ENCODE data around the gene ABHD14A.
"Not testable (repeated sequence)": the region's sequence is repeated elsewhere in the genome, so short reads cannot be mapped to it uniquely, and the experiment has no call there.

The ABHD14A gene

GRCh38 chr3:51974963-51975851 is at the start of gene ABHD14A:
TSS of gene ABHD14A (plus strand) at chr3:51975064. CDS start at chr3:51975136, 72 bp downstream.
- TF ChIP-seq ZNF274 (IDR thresholded peaks at IDR 0.05; ENCODE audit: low read depth, low read length) (no peak), YY1 (IDR thresholded peaks at IDR 0.05; ENCODE audit: insufficient read depth, insufficient read length) (peak; percentile 11)
- Histone ChIP-seq H3K36me3 (ENCODE audit: insufficient read depth, insufficient read length, low read length) (peaks cover 18% of the 10 kb centered on the region), H3K9ac (ENCODE audit: insufficient read length, low read depth) (peak within 1 kb of the TSS; percentile 85), H3K4me3 (ENCODE audit: insufficient read length, low read depth) (peak within 1 kb of the TSS; percentile 61), H3K4me1 (ENCODE audit: insufficient read depth, insufficient read length) (peaks cover 20% of the 10 kb centered on the region), H3K9me3 (ENCODE audit: insufficient read depth, low read length) (no peaks in the 10 kb centered on the region), H3K27me3 (ENCODE audit: insufficient read depth, insufficient read length) (peaks cover 26% of the 10 kb centered on the region)
- DNase-seq (ENCODE audit: low read depth, low spot score), result no peak

- no peak for TF ChIP-seq ZNF274 (IDR thresholded peaks at IDR 0.05; ENCODE audit: low read depth, low read length)
- TF ChIP-seq SUZ12 (IDR thresholded peaks at IDR 0.05; ENCODE audit: extremely low read depth, insufficient read depth, insufficient read length), result no peak
- TF ChIP-seq YY1 (IDR thresholded peaks at IDR 0.05; ENCODE audit: insufficient read depth, insufficient read length), result no peak
- H3K4me3 ChIP-seq (ENCODE audit: insufficient read length, low read depth), result no peak overlapping the region
- H3K9me3 ChIP-seq (ENCODE audit: insufficient read depth, low read length), result no peaks in the 10 kb centered on the region
- no peaks in the 10 kb centered on the region for H3K4me1 ChIP-seq (ENCODE audit: insufficient read depth, insufficient read length)
- no peak overlapping the region for H3K9ac ChIP-seq (ENCODE audit: insufficient read length, low read depth)
- no peaks in the 10 kb centered on the region for H3K27me3 ChIP-seq (ENCODE audit: insufficient read depth, insufficient read length)
- no peak for DNase-seq (ENCODE audit: low read depth, low spot score)
- H3K36me3 ChIP-seq (ENCODE audit: insufficient read depth, insufficient read length, low read length), result peaks cover 26% of the 10 kb centered on the region
Observed at GRCh38 chr3:51927061-51927977, 47.5 kb upstream of the ABHD14A start.

GRCh38 chr3:51928438-51928837 is 46.4 kb upstream of the ABHD14A start:
- H3K9ac ChIP-seq (ENCODE audit: insufficient read length, low read depth), result no peak overlapping the region
- H3K27me3 ChIP-seq (ENCODE audit: insufficient read depth, insufficient read length), result no peaks in the 10 kb centered on the region
- no peaks in the 10 kb centered on the region for H3K9me3 ChIP-seq (ENCODE audit: insufficient read depth, low read length)
- no peaks in the 10 kb centered on the region for H3K4me1 ChIP-seq (ENCODE audit: insufficient read depth, insufficient read length)
- no peak overlapping the region for H3K4me3 ChIP-seq (ENCODE audit: insufficient read length, low read depth)
- H3K36me3 ChIP-seq (ENCODE audit: insufficient read depth, insufficient read length, low read length), result peaks cover 37% of the 10 kb centered on the region
- no peak for DNase-seq (ENCODE audit: low read depth, low spot score)
- TF ChIP-seq YY1 (IDR thresholded peaks at IDR 0.05; ENCODE audit: insufficient read depth, insufficient read length) (no peak), SUZ12 (IDR thresholded peaks at IDR 0.05; ENCODE audit: extremely low read depth, insufficient read depth, insufficient read length) (no peak), ZNF274 (IDR thresholded peaks at IDR 0.05; ENCODE audit: low read depth, low read length) (no peak)

- not testable (repeated sequence) for H3K4me1 ChIP-seq (ENCODE audit: insufficient read depth, insufficient read length); H3K9me3 ChIP-seq (ENCODE audit: insufficient read depth, low read length); H3K27me3 ChIP-seq (ENCODE audit: insufficient read depth, insufficient read length); DNase-seq (ENCODE audit: low read depth, low spot score); H3K4me3 ChIP-seq (ENCODE audit: insufficient read length, low read depth); H3K9ac ChIP-seq (ENCODE audit: insufficient read length, low read depth)
- peaks cover 43% of the 10 kb centered on the region for H3K36me3 ChIP-seq (ENCODE audit: insufficient read depth, insufficient read length, low read length)
Observed at GRCh38 chr3:51928981-51929380, 45.9 kb upstream of the ABHD14A start.

- Histone ChIP-seq H3K4me3 (ENCODE audit: insufficient read length, low read depth) (no peak overlapping the region), H3K36me3 (ENCODE audit: insufficient read depth, insufficient read length, low read length) (peaks cover 48% of the 10 kb centered on the region), H3K9me3 (ENCODE audit: insufficient read depth, low read length) (no peaks in the 10 kb centered on the region), H3K27me3 (ENCODE audit: insufficient read depth, insufficient read length) (no peaks in the 10 kb centered on the region), H3K4me1 (ENCODE audit: insufficient read depth, insufficient read length) (no peaks in the 10 kb centered on the region), H3K9ac (ENCODE audit: insufficient read length, low read depth) (no peak overlapping the region)
- DNase-seq (ENCODE audit: low read depth, low spot score), result no peak
- TF ChIP-seq YY1 (IDR thresholded peaks at IDR 0.05; ENCODE audit: insufficient read depth, insufficient read length), result no peak
Observed at GRCh38 chr3:51929420-51930003, 45.4 kb upstream of the ABHD14A start.

- Histone ChIP-seq H3K9me3 (ENCODE audit: insufficient read depth, low read length) (no peaks in the 10 kb centered on the region), H3K9ac (ENCODE audit: insufficient read length, low read depth) (no peak overlapping the region), H3K36me3 (ENCODE audit: insufficient read depth, insufficient read length, low read length) (peaks cover 57% of the 10 kb centered on the region), H3K27me3 (ENCODE audit: insufficient read depth, insufficient read length) (no peaks in the 10 kb centered on the region), H3K4me1 (ENCODE audit: insufficient read depth, insufficient read length) (no peaks in the 10 kb centered on the region), H3K4me3 (ENCODE audit: insufficient read length, low read depth) (no peak overlapping the region)
- no peak for TF ChIP-seq ZNF274 (IDR thresholded peaks at IDR 0.05; ENCODE audit: low read depth, low read length)
- no peak for DNase-seq (ENCODE audit: low read depth, low spot score)
Observed at GRCh38 chr3:51930439-51930838, 44.4 kb upstream of the ABHD14A start.

- no peak overlapping the region for H3K9ac ChIP-seq (ENCODE audit: insufficient read length, low read depth)
- H3K9me3 ChIP-seq (ENCODE audit: insufficient read depth, low read length), result no peaks in the 10 kb centered on the region
- no peaks in the 10 kb centered on the region for H3K27me3 ChIP-seq (ENCODE audit: insufficient read depth, insufficient read length)
- TF ChIP-seq YY1 (IDR thresholded peaks at IDR 0.05; ENCODE audit: insufficient read depth, insufficient read length) (no peak), ZNF274 (IDR thresholded peaks at IDR 0.05; ENCODE audit: low read depth, low read length) (no peak), SUZ12 (IDR thresholded peaks at IDR 0.05; ENCODE audit: extremely low read depth, insufficient read depth, insufficient read length) (no peak)
- no peaks in the 10 kb centered on the region for H3K4me1 ChIP-seq (ENCODE audit: insufficient read depth, insufficient read length)
- H3K36me3 ChIP-seq (ENCODE audit: insufficient read depth, insufficient read length, low read length), result peaks cover 70% of the 10 kb centered on the region
- H3K4me3 ChIP-seq (ENCODE audit: insufficient read length, low read depth), result no peak overlapping the region
- no peak for DNase-seq (ENCODE audit: low read depth, low spot score)
Observed at GRCh38 chr3:51931756-51932155, 43.1 kb upstream of the ABHD14A start.

Measured in NT2/D1 (cell line).